Neural progenitor cell (in vitro differentiated cells): ENCODE measurements around the gene KCNK5. TPM values are rescaled to one million over a fixed set of nuclear protein-coding genes. Genes with fewer than 3 reads are reported as not detected.

ENCODE experiments used
- DNase-seq: peaks from one replicate; pipeline ENCODE4 v3.0.0-alpha.2; 2016; ENCODE audit warnings: low spot score
- H2AFZ ChIP-seq: fragments of 200-600 bp; sonication (generic); replicated peaks from 2 replicates; pipeline ENCODE4 v1.6.1; 2016; ENCODE audit warnings: antibody characterized with exemption
- H3F3A ChIP-seq: fragments of 200-600 bp; sonication (generic); 2 replicates; pipeline ENCODE4 v1.6.1; 2016; ENCODE audit warnings: antibody characterized with exemption, low read depth
- H3K27ac ChIP-seq: fragments of 200-600 bp; sonication (generic); 2 replicates; pipeline ENCODE4 v1.5.1; 2016; ENCODE audit warnings: mild to moderate bottlenecking
- H3K27me3 ChIP-seq: fragments of 200-600 bp; sonication (generic); 2 replicates; pipeline ENCODE4 v1.6.1; 2016; ENCODE audit warnings: mild to moderate bottlenecking, moderate library complexity
- H3K36me3 ChIP-seq: fragments of 200-600 bp; sonication (generic); 2 replicates; pipeline ENCODE4 v1.5.1; 2016
- H3K4me1 ChIP-seq: fragments of 200-600 bp; sonication (generic); 2 replicates; pipeline ENCODE4 v1.6.1; 2016; ENCODE audit warnings: mixed run types
- H3K4me2 ChIP-seq: fragments of 200-600 bp; sonication (generic); 2 replicates; pipeline ENCODE4 v1.6.1; 2016
- H3K4me3 ChIP-seq: fragments of 200-600 bp; sonication (generic); 2 replicates; pipeline ENCODE4 v1.5.1; 2016
- H3K79me2 ChIP-seq: fragments of 200-600 bp; sonication (generic); 2 replicates; pipeline ENCODE4 v1.6.1; 2016; ENCODE audit warnings: low read depth
- H3K9ac ChIP-seq: fragments of 200-600 bp; sonication (generic); 2 replicates; pipeline ENCODE4 v1.6.1; 2016
- H3K9me3 ChIP-seq: fragments of 200-600 bp; sonication (generic); 2 replicates; pipeline ENCODE4 v1.5.1; 2016; ENCODE audit warnings: low read depth
- H4K20me1 ChIP-seq: fragments of 200-600 bp; sonication (generic); 2 replicates; pipeline ENCODE4 v1.6.1; 2016; ENCODE audit warnings: low read depth
- H3K27ac Mint-ChIP-seq: 3 replicates; pipeline ENCODE4 v1.8.0; 2021; ENCODE audit warnings: mixed read lengths
- H3K27me3 Mint-ChIP-seq: 2 replicates; pipeline ENCODE4 v1.8.0; 2022; ENCODE audit warnings: low read depth, mild to moderate bottlenecking, inconsistent platforms, moderate library complexity, mixed read lengths; ENCODE audit not compliant: insufficient read depth
- H3K36me3 Mint-ChIP-seq: 3 replicates; pipeline ENCODE4 v1.8.0; 2021; ENCODE audit warnings: mixed read lengths
- H3K4me1 Mint-ChIP-seq: 3 replicates; pipeline ENCODE4 v1.8.0; 2021; ENCODE audit warnings: mixed read lengths
- H3K4me3 Mint-ChIP-seq: 3 replicates; pipeline ENCODE4 v1.8.0; 2021; ENCODE audit warnings: mild to moderate bottlenecking, moderate library complexity, mixed read lengths
- H3K9me3 Mint-ChIP-seq: 3 replicates; pipeline ENCODE4 v1.8.0; 2020; ENCODE audit warnings: mixed read lengths
- CTCF ChIP-seq: fragments of 200-600 bp; sonication (generic); IDR thresholded peaks from 2 replicates; pipeline ENCODE4 v1.5.1; 2017; ENCODE audit warnings: antibody characterized with exemption, mild to moderate bottlenecking
- EZH2 ChIP-seq: fragments of 200-600 bp; sonication (generic); IDR thresholded peaks from 2 replicates; pipeline ENCODE4 v1.6.1; 2017; ENCODE audit warnings: antibody characterized with exemption, mild to moderate bottlenecking, moderate library complexity
- EZH2phosphoT487 ChIP-seq: fragments of 200-600 bp; sonication (generic); IDR thresholded peaks from 2 replicates; pipeline ENCODE4 v1.6.1; 2017; ENCODE audit warnings: antibody characterized with exemption
- total RNA-seq: library from RNA; depleted of rRNA; stranded (reverse); fragments of >200 nt; gene quantifications from 2 replicates; pipeline ENCODE4 v1.2.3, GENCODE V29; 2015; ENCODE audit warnings: low replicate concordance

Gene KCNK5
- total RNA-seq, 1 donor from 2014 or later: 5.7 TPM

GRCh38 chr6:39260456-39260855 is 31.2 kb upstream of the KCNK5 start:
- no peaks in the 10 kb centered on the region for H3K36me3 ChIP-seq
- H3K27ac ChIP-seq: no peak overlapping the region
- H3K4me3 ChIP-seq: no peak overlapping the region
- Mint-ChIP-seq H3K36me3 (no peaks in the 10 kb centered on the region), H3K4me3 (no peak overlapping the region), H3K9me3 (no peaks in the 10 kb centered on the region), H3K4me1 (peaks cover 5% of the 10 kb centered on the region), H3K27ac (no peak overlapping the region), H3K27me3 (peaks cover 15% of the 10 kb centered on the region)
- TF ChIP-seq EZH2phosphoT487 (no peak), EZH2 (no peak), CTCF (no peak)
- H3K27me3 ChIP-seq: peaks cover 11% of the 10 kb centered on the region
- DNase-seq: no peak
- no peaks in the 10 kb centered on the region for H4K20me1 ChIP-seq
- no peaks in the 10 kb centered on the region for H3K79me2 ChIP-seq
- no peak overlapping the region for H3K4me2 ChIP-seq
- no peak overlapping the region for H2AFZ ChIP-seq
- peaks cover 8% of the 10 kb centered on the region for H3F3A ChIP-seq
- H3K9ac ChIP-seq: no peak overlapping the region
- no peaks in the 10 kb centered on the region for H3K4me1 ChIP-seq
- no peaks in the 10 kb centered on the region for H3K9me3 ChIP-seq

GRCh38 chr6:39256294-39256940 is 27.1 kb upstream of the KCNK5 start:
- Histone ChIP-seq H3K9ac (no peak overlapping the region), H3K36me3 (no peaks in the 10 kb centered on the region), H3K9me3 (no peaks in the 10 kb centered on the region), H3K4me1 (no peaks in the 10 kb centered on the region), H2AFZ (no peak overlapping the region), H3K79me2 (no peaks in the 10 kb centered on the region), H3K4me2 (no peak overlapping the region), H3K4me3 (no peak overlapping the region), H3K27ac (no peak overlapping the region), H4K20me1 (no peaks in the 10 kb centered on the region), H3F3A (peaks cover 3% of the 10 kb centered on the region), H3K27me3 (no peaks in the 10 kb centered on the region)
- Mint-ChIP-seq H3K27ac (no peak overlapping the region), H3K27me3 (peaks cover 10% of the 10 kb centered on the region), H3K36me3 (no peaks in the 10 kb centered on the region), H3K4me3 (no peak overlapping the region), H3K4me1 (peaks cover 5% of the 10 kb centered on the region), H3K9me3 (peaks cover 3% of the 10 kb centered on the region)
- DNase-seq: no peak
- TF ChIP-seq EZH2phosphoT487 (no peak), EZH2 (no peak), CTCF (no peak)

GRCh38 chr6:39254999-39255535 is 25.8 kb upstream of the KCNK5 start:
- H3K9me3 ChIP-seq: no peaks in the 10 kb centered on the region
- no peaks in the 10 kb centered on the region for H3K36me3 ChIP-seq
- no peaks in the 10 kb centered on the region for H3K27me3 ChIP-seq
- H3K4me3 Mint-ChIP-seq: no peak overlapping the region
- H3K4me3 ChIP-seq: no peak overlapping the region
- H3K27ac ChIP-seq: no peak overlapping the region
- H3K79me2 ChIP-seq: no peaks in the 10 kb centered on the region
- H3K4me1 Mint-ChIP-seq: peaks cover 5% of the 10 kb centered on the region
- no peak overlapping the region for H3K4me2 ChIP-seq
- TF ChIP-seq EZH2phosphoT487 (no peak), CTCF (no peak), EZH2 (no peak)
- H4K20me1 ChIP-seq: no peaks in the 10 kb centered on the region
- no peak overlapping the region for H3K27ac Mint-ChIP-seq
- H3F3A ChIP-seq: peaks cover 3% of the 10 kb centered on the region
- peaks cover 10% of the 10 kb centered on the region for H3K27me3 Mint-ChIP-seq
- H3K36me3 Mint-ChIP-seq: no peaks in the 10 kb centered on the region
- no peaks in the 10 kb centered on the region for H3K4me1 ChIP-seq
- H3K9me3 Mint-ChIP-seq: peaks cover 3% of the 10 kb centered on the region
- no peak for DNase-seq
- H2AFZ ChIP-seq: no peak overlapping the region
- H3K9ac ChIP-seq: no peak overlapping the region
